GM23248 (cell line): ENCODE measurements around the gene SLC2A13. TPM values are rescaled to one million over a fixed set of nuclear protein-coding genes. Genes with fewer than 3 reads are reported as not detected.

Experiments
- DNase-seq: peaks from one replicate; pipeline ENCODE4 v3.0.0-alpha.2; 2015
- H2AFZ ChIP-seq: fragments of 200-600 bp; sonication (generic); 2 replicates; pipeline ENCODE4 v1.6.1; 2016; ENCODE audit warnings: antibody characterized with exemption
- H3F3A ChIP-seq: fragments of 200-600 bp; sonication (generic); 2 replicates; pipeline ENCODE4 v1.6.1; 2016; ENCODE audit warnings: mild to moderate bottlenecking, antibody characterized with exemption, mixed run types; ENCODE audit not compliant: insufficient read depth
- H3K27ac ChIP-seq: fragments of 200-600 bp; sonication (generic); 2 replicates; pipeline ENCODE4 v1.5.1; 2016; ENCODE audit warnings: mild to moderate bottlenecking
- H3K27me3 ChIP-seq: fragments of 200-600 bp; sonication (generic); replicated peaks from 2 replicates; pipeline ENCODE4 v1.6.1; 2016; ENCODE audit warnings: mild to moderate bottlenecking; ENCODE audit not compliant: insufficient read depth
- H3K36me3 ChIP-seq: fragments of 200-600 bp; sonication (generic); 2 replicates; pipeline ENCODE4 v1.6.1; 2016; ENCODE audit warnings: low read depth, mild to moderate bottlenecking
- H3K4me1 ChIP-seq: fragments of 200-600 bp; sonication (generic); 2 replicates; pipeline ENCODE4 v1.6.1; 2016; ENCODE audit warnings: mild to moderate bottlenecking; ENCODE audit not compliant: insufficient read depth
- H3K4me2 ChIP-seq: fragments of 200-600 bp; sonication (generic); one replicate; pipeline ENCODE4 v1.6.1; 2016; ENCODE audit warnings: mild to moderate bottlenecking; ENCODE audit not compliant: unreplicated experiment
- H3K4me3 ChIP-seq: fragments of 200-600 bp; sonication (generic); 2 replicates; pipeline ENCODE4 v1.5.1; 2016; ENCODE audit warnings: mild to moderate bottlenecking
- H3K79me2 ChIP-seq: fragments of 200-600 bp; sonication (generic); 2 replicates; pipeline ENCODE4 v1.6.1; 2016; ENCODE audit warnings: mild to moderate bottlenecking; ENCODE audit not compliant: insufficient read depth
- H3K9ac ChIP-seq: fragments of 200-600 bp; sonication (generic); 2 replicates; pipeline ENCODE4 v1.6.1; 2016; ENCODE audit warnings: mild to moderate bottlenecking
- H3K9me2 ChIP-seq: fragments of 200-600 bp; sonication (generic); 2 replicates; pipeline ENCODE4 v1.6.1; 2016; ENCODE audit warnings: mixed run types, mild to moderate bottlenecking, moderate library complexity; ENCODE audit not compliant: insufficient read depth
- H3K9me3 ChIP-seq: fragments of 200-600 bp; sonication (generic); one replicate; pipeline ENCODE4 v1.6.1; 2017; ENCODE audit warnings: low read depth
- H4K20me1 ChIP-seq: fragments of 200-600 bp; sonication (generic); 2 replicates; pipeline ENCODE4 v1.6.0; 2016; ENCODE audit not compliant: insufficient read depth
- EZH2 ChIP-seq: fragments of 200-600 bp; sonication (generic); IDR thresholded peaks from 2 replicates; pipeline ENCODE4 v1.6.1; 2018; ENCODE audit warnings: antibody characterized with exemption, mild to moderate bottlenecking; ENCODE audit not compliant: insufficient read depth, poor library complexity, severe bottlenecking
- EZH2phosphoT487 ChIP-seq: fragments of 200-600 bp; sonication (generic); IDR thresholded peaks from 2 replicates; pipeline ENCODE4 v1.6.1; 2018; ENCODE audit warnings: antibody characterized with exemption, moderate library complexity, mild to moderate bottlenecking, low read depth; ENCODE audit not compliant: insufficient read depth
- WGBS, 2 experiments: methylation state at CpG; one replicate each; pipeline ENCODE4 v1.1.6; 2015 to 2017; ENCODE audit warnings: low lambda C conversion rate in 2 of 2, low coverage in 1 of 2; ENCODE audit errors: missing lambda C conversion rate in 2 of 2; 5-methylcytosine and 5-hydroxymethylcytosine counted together
- in situ Hi-C: fragments of 300-500 bp; cut with MboI; formaldehyde crosslinking; loops from 2 replicates; pipeline ENCODE4 v1.15.0; 2020
- polyA plus RNA-seq: library from polyadenylated mRNA; unstranded; fragments of >200 nt; fragmentation: Nextera tagmentation; extraction: Ambion mirVana; gene quantifications from 2 replicates; pipeline ENCODE4 v1.2.1, GENCODE V29; 2016
- total RNA-seq: library from RNA; depleted of rRNA; stranded (reverse); fragments of >200 nt; shearing (Covaris generic); gene quantifications from 2 replicates; pipeline ENCODE4 v1.2.3, GENCODE V29; 2014

SLC2A13 gene
- total and polyA plus RNA-seq, 2 experiments from 2014 or later: 3.3 to 9.2 TPM

GRCh38 chr12:39868328-39868725 lies 237.6 kb downstream of the SLC2A13 start:
- Histone ChIP-seq H3K27me3 (no peaks in the 10 kb centered on the region), H3F3A (peaks cover 3% of the 10 kb centered on the region; the same call in 1 of the 2 replicates), H3K4me3 (no peak overlapping the region), H3K4me2 (no peak overlapping the region), H3K36me3 (no peaks in the 10 kb centered on the region), H3K79me2 (no peaks in the 10 kb centered on the region), H3K4me1 (no peaks in the 10 kb centered on the region), H3K9me2 (no peaks in the 10 kb centered on the region), H4K20me1 (no peaks in the 10 kb centered on the region), H2AFZ (no peak overlapping the region), H3K27ac (no peak overlapping the region), H3K9ac (no peak overlapping the region), H3K9me3 (no peaks in the 10 kb centered on the region)
- in situ Hi-C loops: no loop called here
- TF ChIP-seq EZH2phosphoT487 (no peak), EZH2 (no peak)
- DNase-seq: no peak
- WGBS, 2 experiments: 41 to 73% methylated on average over 1 of the region's 1 CpG

- no peak overlapping the region for H3K27ac ChIP-seq
- peaks cover 3% of the 10 kb centered on the region; the same call in 1 of the 2 replicates for H3F3A ChIP-seq
- H3K9ac ChIP-seq: no peak overlapping the region
- no peaks in the 10 kb centered on the region for H4K20me1 ChIP-seq
- no peaks in the 10 kb centered on the region for H3K79me2 ChIP-seq
- H3K27me3 ChIP-seq: no peaks in the 10 kb centered on the region
- no peaks in the 10 kb centered on the region for H3K9me2 ChIP-seq
- no peak overlapping the region for H3K4me3 ChIP-seq
- peak; percentile 7 for DNase-seq
- WGBS, 2 experiments: 51 to 54% methylated on average over 1 of the region's 1 CpG
- no peak overlapping the region for H3K4me2 ChIP-seq
- no peaks in the 10 kb centered on the region for H3K9me3 ChIP-seq
- no peaks in the 10 kb centered on the region for H3K36me3 ChIP-seq
- TF ChIP-seq EZH2phosphoT487: no peak
- no peak for TF ChIP-seq EZH2
- H2AFZ ChIP-seq: no peak overlapping the region
- no peaks in the 10 kb centered on the region for H3K4me1 ChIP-seq
- in situ Hi-C loops: no loop called here
These were observed 238.1 kb downstream of the SLC2A13 start for GRCh38 chr12:39867631-39868327.

- Histone ChIP-seq H3K9ac (no peak overlapping the region), H4K20me1 (no peaks in the 10 kb centered on the region), H3K9me3 (no peaks in the 10 kb centered on the region), H3K4me1 (no peaks in the 10 kb centered on the region), H3K9me2 (no peaks in the 10 kb centered on the region), H2AFZ (no peak overlapping the region), H3K36me3 (no peaks in the 10 kb centered on the region), H3K27me3 (no peaks in the 10 kb centered on the region), H3F3A (no peaks in the 10 kb centered on the region), H3K27ac (no peak overlapping the region), H3K79me2 (no peaks in the 10 kb centered on the region), H3K4me3 (no peak overlapping the region), H3K4me2 (no peak overlapping the region)
- DNase-seq: no peak
- in situ Hi-C loops: no loop called here
- TF ChIP-seq EZH2phosphoT487 (no peak), EZH2 (no peak)
- WGBS, 2 experiments: 97 to 99% methylated on average over 6 of the region's 6 CpGs
These were observed 239.7 kb downstream of the SLC2A13 start for GRCh38 chr12:39866135-39866534.

- H3F3A ChIP-seq: no peaks in the 10 kb centered on the region
- in situ Hi-C loops: no loop called here
- 68 to 78% methylated on average over 2 of the region's 2 CpGs for WGBS, 2 experiments
These were observed 245.2 kb downstream of the SLC2A13 start for GRCh38 chr12:39860695-39861094.

More at GRCh38 chr12:39860695-39861094, 245.2 kb downstream of the SLC2A13 start:
- TF ChIP-seq EZH2 (no peak), EZH2phosphoT487 (no peak)
- Histone ChIP-seq H3K79me2 (no peaks in the 10 kb centered on the region), H3K27ac (no peak overlapping the region), H3K27me3 (no peaks in the 10 kb centered on the region), H3K36me3 (no peaks in the 10 kb centered on the region), H3K4me3 (no peak overlapping the region), H3K9me2 (no peaks in the 10 kb centered on the region), H2AFZ (no peak overlapping the region), H4K20me1 (no peaks in the 10 kb centered on the region), H3K4me1 (no peaks in the 10 kb centered on the region), H3K4me2 (no peak overlapping the region), H3K9me3 (no peaks in the 10 kb centered on the region), H3K9ac (no peak overlapping the region)
- no peak for DNase-seq
